Uterus (tissue), 4 donors: ENCODE measurements around the gene IGFBP4. TPM values are rescaled to one million over a fixed set of nuclear protein-coding genes. Genes with fewer than 3 reads are reported as not detected.

Experiments
- DNase-seq, 2 donors: peaks; one replicate each; pipeline ENCODE4 v3.0.0-alpha.2; 2019 to 2020
- H3K27ac ChIP-seq, 2 donors: fragments of 200-600 bp; sonication (generic); 1 replicate in 1 of 2; 2 replicates in 1 of 2; pipeline ENCODE4 v1.5.1; 2016 to 2018
- H3K27me3 ChIP-seq, 2 donors: fragments of 200-600 bp; sonication (generic); one replicate each; pipeline ENCODE4 v1.5.1; 2018 to 2019; ENCODE audit warnings: control low read depth in 1 of 2
- H3K36me3 ChIP-seq, 2 donors: fragments of 200-600 bp; sonication (generic); one replicate each; pipeline ENCODE4 v1.5.1; 2019; ENCODE audit warnings: control low read depth in 1 of 2
- H3K4me1 ChIP-seq, 2 donors: fragments of 200-600 bp; sonication (generic); one replicate each; pipeline ENCODE4 v1.5.1; 2018 to 2019; ENCODE audit warnings: control low read depth in 1 of 2
- H3K4me3 ChIP-seq, 2 donors: fragments of 200-600 bp; sonication (generic); 1 replicate in 1 of 2; 2 replicates in 1 of 2; pipeline ENCODE4 v1.5.1; 2018 to 2019; ENCODE audit warnings: mild to moderate bottlenecking in 1 of 2
- H3K9me3 ChIP-seq, 2 donors: fragments of 200-600 bp; sonication (generic); one replicate each; pipeline ENCODE4 v1.5.1; 2019; ENCODE audit warnings: control low read depth in 1 of 2
- CTCF ChIP-seq, 4 experiments: fragments of 200-600 bp in 2 of 4; fragments of 450-650 bp in 2 of 4; sonication (generic) in 2 of 4; IDR thresholded peaks; one replicate each; pipeline ENCODE4 v1.5.1; 2016 to 2019; ENCODE audit warnings: antibody characterized with exemption in 4 of 4, mild to moderate bottlenecking in 2 of 4, moderate library complexity in 1 of 4
- POLR2A ChIP-seq, 2 donors: fragments of 450-650 bp; IDR thresholded peaks; one replicate each; pipeline ENCODE4 v1.6.1; 2016; ENCODE audit warnings: antibody characterized with exemption in 2 of 2, mild to moderate bottlenecking in 1 of 2, moderate library complexity in 1 of 2
- intact Hi-C: fragments of 100-400 bp; cut with DNase I; formaldehyde crosslinking; loops from one replicate; pipeline ENCODE4 v1.15.1; 2023; ENCODE audit warnings: low total_unique reads
- total RNA-seq, 4 donors: library from RNA; depleted of rRNA in 3 of 4; stranded (reverse); fragments of >200 nt in 3 of 4; gene quantifications; one replicate each; pipeline versions ENCODE4 v1.1.0 to v1.2.4, GENCODE V29; 2014 to 2023
- donor health status: DM: yes; HTN: yes; CAD: no.

Gene IGFBP4
- total RNA-seq, 4 donors from 2014 or later: 331 to 1,351 (median 418) TPM

- no peaks in the 10 kb centered on the region for H3K9me3 ChIP-seq
- peak overlapping the region; percentile 94 to 97 for H3K27ac ChIP-seq
- H3K36me3 ChIP-seq: no peaks in the 10 kb centered on the region
- peak overlapping the region; percentile 56 to 87 for H3K4me3 ChIP-seq
- DNase-seq: peak; percentile 66 to 70
- intact Hi-C loops: loop anchor here (5.0 kb wide), 2 partner anchors 35 to 90 kb away; no protein-coding TSS in a partner anchor
- no peak for TF ChIP-seq POLR2A (IDR thresholded peaks at IDR 0.05)
- TF ChIP-seq CTCF (IDR thresholded peaks at IDR 0.05): peak in 2 of 4 experiments; percentile 9 to 30
- peaks cover 0 to 8% of the 10 kb centered on the region in 2 donors for H3K4me1 ChIP-seq
- no peaks in the 10 kb centered on the region for H3K27me3 ChIP-seq
Measured at GRCh38 chr17:40442392-40443195, 656 bp upstream of the IGFBP4 start.

GRCh38 chr17:40443988-40444899 lies 994 bp downstream of the IGFBP4 start:
- H3K27me3 ChIP-seq: no peaks in the 10 kb centered on the region
- peak overlapping the region; percentile 56 to 87 for H3K4me3 ChIP-seq
- peak overlapping the region; percentile 94 to 97 for H3K27ac ChIP-seq
- no peaks in the 10 kb centered on the region for H3K9me3 ChIP-seq
- DNase-seq: peak in 1 of 2 donors; percentile 26
- H3K4me1 ChIP-seq: peaks cover 8 to 19% of the 10 kb centered on the region in 2 donors
- no peaks in the 10 kb centered on the region for H3K36me3 ChIP-seq
- intact Hi-C loops: loop anchor here (5.0 kb wide), 2 partner anchors 33 to 88 kb away; no protein-coding TSS in a partner anchor
- TF ChIP-seq POLR2A (IDR thresholded peaks at IDR 0.05) (no peak), CTCF (IDR thresholded peaks at IDR 0.05) (no peak)

- Histone ChIP-seq H3K36me3 (no peaks in the 10 kb centered on the region), H3K9me3 (no peaks in the 10 kb centered on the region), H3K27ac (peak overlapping the region; percentile 94 to 97), H3K4me3 (peak overlapping the region; percentile 56 to 87), H3K4me1 (peaks cover 12 to 34% of the 10 kb centered on the region in 2 donors), H3K27me3 (no peaks in the 10 kb centered on the region)
- intact Hi-C loops: no loop called here
- DNase-seq: no peak
- no peak for TF ChIP-seq CTCF (IDR thresholded peaks at IDR 0.05)
Measured at GRCh38 chr17:40445751-40446468, 2.7 kb downstream of the IGFBP4 start.

GRCh38 chr17:40447148-40447644 lies 3.9 kb downstream of the IGFBP4 start:
- intact Hi-C loops: no loop called here
- peak overlapping the region; percentile 94 to 97 for H3K27ac ChIP-seq
- peak overlapping the region; percentile 56 to 87 for H3K4me3 ChIP-seq
- no peaks in the 10 kb centered on the region for H3K36me3 ChIP-seq
- H3K4me1 ChIP-seq: peaks cover 25 to 40% of the 10 kb centered on the region in 2 donors
- no peaks in the 10 kb centered on the region for H3K9me3 ChIP-seq
- H3K27me3 ChIP-seq: no peaks in the 10 kb centered on the region
- DNase-seq: peak; percentile 65 to 67
- no peak for TF ChIP-seq CTCF (IDR thresholded peaks at IDR 0.05)
- TF ChIP-seq POLR2A (IDR thresholded peaks at IDR 0.05): peak in 1 of 2 donors; percentile 17
